Prostate gland (tissue), 2 donors: ENCODE measurements around the gene OR5AR1. TPM values are rescaled to one million over a fixed set of nuclear protein-coding genes. Genes with fewer than 3 reads are reported as not detected.

ENCODE experiments used
- DNase-seq: peaks from one replicate; pipeline ENCODE4 v3.0.0-alpha.2; 2019; ENCODE audit warnings: low spot score
- H3K27ac ChIP-seq, 2 donors: fragments of 200-600 bp; sonication (generic); 2 replicates each; pipeline ENCODE4 v1.5.1; 2017 to 2019
- H3K27me3 ChIP-seq: fragments of 200-600 bp; sonication (generic); replicated peaks from 2 replicates; pipeline ENCODE4 v1.5.1; 2019; ENCODE audit not compliant: insufficient read depth
- H3K36me3 ChIP-seq, 2 donors: fragments of 200-600 bp; sonication (generic); 1 replicate in 1 of 2; 2 replicates in 1 of 2; pipeline versions ENCODE4 v1.5.1 to v1.8.1; 2017 to 2019
- H3K4me1 ChIP-seq: fragments of 200-600 bp; sonication (generic); replicated peaks from 2 replicates; pipeline ENCODE4 v1.5.1; 2019
- H3K4me3 ChIP-seq, 2 donors: fragments of 200-600 bp; sonication (generic); 2 replicates each; pipeline ENCODE4 v1.5.1; 2017 to 2019
- H3K9me3 ChIP-seq: fragments of 200-600 bp; sonication (generic); 2 replicates; pipeline ENCODE4 v1.5.1; 2017
- CTCF ChIP-seq, 4 experiments: fragments of 200-600 bp in 2 of 4; fragments of 450-650 bp in 2 of 4; sonication (generic) in 2 of 4; IDR thresholded peaks; 1 replicate in 3 of 4; 2 replicates in 1 of 4; pipeline ENCODE4 v1.5.1; 2016 to 2019; ENCODE audit warnings: antibody characterized with exemption in 4 of 4, mild to moderate bottlenecking in 2 of 4, moderate library complexity in 2 of 4
- POLR2A ChIP-seq: fragments of 450-650 bp; IDR thresholded peaks from one replicate; pipeline ENCODE4 v1.6.1; 2016; ENCODE audit warnings: antibody characterized with exemption, mild to moderate bottlenecking
- POLR2AphosphoS5 ChIP-seq: sonication (generic); formaldehyde crosslinking; IDR thresholded peaks from one replicate; pipeline ENCODE4 v1.6.1; 2017; ENCODE audit warnings: antibody characterized with exemption
- WGBS: methylation state at CpG from one replicate; pipeline ENCODE4 v1.1.5; 2018; 5-methylcytosine and 5-hydroxymethylcytosine counted together
- intact Hi-C: fragments of 100-400 bp; cut with DNase I; formaldehyde crosslinking; loops from one replicate; pipeline ENCODE4 v1.14.2; 2022
- total RNA-seq, 2 donors: library from RNA; depleted of rRNA; stranded (reverse); fragments of >200 nt; gene quantifications; one replicate each; pipeline ENCODE4 v1.1.0, GENCODE V29; 2016

The OR5AR1 gene
- total RNA-seq, 2 donors from 2014 or later = not detected

- no peak overlapping the region for H3K27ac ChIP-seq
- 32% methylated on average over 3 of the region's 3 CpGs for WGBS
- H3K4me3 ChIP-seq = no peak overlapping the region
- TF ChIP-seq POLR2AphosphoS5 = no peak
- TF ChIP-seq POLR2A = no peak
- TF ChIP-seq CTCF (IDR thresholded peaks at IDR 0.05) = no peak
- intact Hi-C loops = no loop called here
- H3K27me3 ChIP-seq = no peaks in the 10 kb centered on the region
- H3K4me1 ChIP-seq = no peaks in the 10 kb centered on the region
- H3K36me3 ChIP-seq = no peaks in the 10 kb centered on the region
- DNase-seq = no peak
- no peaks in the 10 kb centered on the region for H3K9me3 ChIP-seq
These were observed 26.0 kb upstream of the OR5AR1 start for GRCh38 chr11:56637500-56637899.

GRCh38 chr11:56642339-56642738 is 21.1 kb upstream of the OR5AR1 start, which contains the start of gene OR5AP2:
TSS of gene OR5AP2 (minus strand) at chr11:56642439. CDS start at chr11:56642439, 0 bp downstream.
- H3K27me3 ChIP-seq = no peaks in the 10 kb centered on the region
- TF ChIP-seq POLR2A (no peak), POLR2AphosphoS5 (no peak), CTCF (IDR thresholded peaks at IDR 0.05) (no peak)
- H3K4me1 ChIP-seq = no peaks in the 10 kb centered on the region
- no peak within 1 kb of the TSS for H3K27ac ChIP-seq
- WGBS = 82% methylated on average over 2 of the region's 2 CpGs
- intact Hi-C loops = no loop called here
- DNase-seq = no peak
- no peaks in the 10 kb centered on the region for H3K9me3 ChIP-seq
- no peak within 1 kb of the TSS for H3K4me3 ChIP-seq
- H3K36me3 ChIP-seq = no peaks in the 10 kb centered on the region

- Histone ChIP-seq H3K27me3 (no peaks in the 10 kb centered on the region), H3K4me3 (no peak overlapping the region), H3K4me1 (no peaks in the 10 kb centered on the region), H3K9me3 (no peaks in the 10 kb centered on the region), H3K36me3 (no peaks in the 10 kb centered on the region), H3K27ac (no peak overlapping the region)
- no peak for DNase-seq
- intact Hi-C loops = no loop called here
- no peak for TF ChIP-seq CTCF (IDR thresholded peaks at IDR 0.05)
- TF ChIP-seq POLR2A = no peak
- TF ChIP-seq POLR2AphosphoS5 = no peak
- WGBS = 14% methylated on average over 3 of the region's 3 CpGs
These were observed 3.7 kb upstream of the OR5AR1 start for GRCh38 chr11:56659755-56660154.

- TF ChIP-seq CTCF (IDR thresholded peaks at IDR 0.05) = no peak
- no peak for TF ChIP-seq POLR2AphosphoS5
- no peak for TF ChIP-seq POLR2A
- Histone ChIP-seq H3K27me3 (no peaks in the 10 kb centered on the region), H3K9me3 (no peaks in the 10 kb centered on the region), H3K4me1 (no peaks in the 10 kb centered on the region), H3K27ac (no peak overlapping the region), H3K4me3 (no peak overlapping the region), H3K36me3 (no peaks in the 10 kb centered on the region)
- 74% methylated on average over 2 of the region's 2 CpGs for WGBS
- no peak for DNase-seq
- intact Hi-C loops = no loop called here
These were observed 7.5 kb downstream of the OR5AR1 start for GRCh38 chr11:56670984-56671383.

- no peak overlapping the region for H3K4me3 ChIP-seq
- TF ChIP-seq POLR2AphosphoS5 (no peak), CTCF (IDR thresholded peaks at IDR 0.05) (no peak), POLR2A (no peak)
- no peaks in the 10 kb centered on the region for H3K27me3 ChIP-seq
- H3K4me1 ChIP-seq = no peaks in the 10 kb centered on the region
- intact Hi-C loops = no loop called here
- no peak for DNase-seq
- no peaks in the 10 kb centered on the region for H3K36me3 ChIP-seq
- WGBS = 56% methylated on average over 1 of the region's 1 CpG
- H3K27ac ChIP-seq = no peak overlapping the region
- no peaks in the 10 kb centered on the region for H3K9me3 ChIP-seq
These were observed 25.1 kb downstream of the OR5AR1 start for GRCh38 chr11:56688554-56689100.
